Fibroblast of lung (primary cell): Measurements from ENCODE around the gene C1QTNF3. TPM values are rescaled to one million over a fixed set of nuclear protein-coding genes. Genes with fewer than 3 reads are reported as not detected.
"Not testable (repeated sequence)": the region's sequence is repeated elsewhere in the genome, so short reads cannot be mapped to it uniquely, and the experiment has no call there.

ENCODE experiments used
- DNase-seq, 2 donors: peaks; one replicate each; pipeline versions ENCODE4 v3.0.0 to v3.0.0-alpha.2; 2010; ENCODE audit warnings: low read depth in 2 of 2
- H2AFZ ChIP-seq: 2 replicates; pipeline ENCODE4 v1.5.1; 2012; ENCODE audit warnings: low read length, control low read depth, inconsistent platforms
- H3K27ac ChIP-seq: 2 replicates; pipeline ENCODE4 v1.5.1; 2011; ENCODE audit warnings: low read length, control low read depth; ENCODE audit not compliant: insufficient read depth
- H3K27me3 ChIP-seq: 2 replicates; pipeline ENCODE4 v1.5.1; 2011; ENCODE audit warnings: mild to moderate bottlenecking, low read length; ENCODE audit not compliant: control insufficient read depth, insufficient read depth
- H3K36me3 ChIP-seq: 2 replicates; pipeline ENCODE4 v1.5.1; 2011; ENCODE audit warnings: low read length; ENCODE audit not compliant: control insufficient read depth, insufficient read depth
- H3K4me1 ChIP-seq: 2 replicates; pipeline ENCODE4 v1.5.1; 2011; ENCODE audit warnings: low read length; ENCODE audit not compliant: control insufficient read depth, insufficient read depth; ENCODE audit errors: extremely low read depth
- H3K4me2 ChIP-seq: 2 replicates; pipeline ENCODE4 v1.5.1; 2011; ENCODE audit warnings: low read length, control low read depth; ENCODE audit not compliant: insufficient read depth; ENCODE audit errors: extremely low read depth
- H3K4me3 ChIP-seq, 4 experiments: fragments of 200-600 bp in 1 of 4; sonication (generic) in 1 of 4; replicated peaks in 1 of 4; 2 replicates each; pipeline ENCODE4 v1.5.1; 2011 to 2016; ENCODE audit warnings: low read length in 4 of 4, low read depth in 3 of 4, mild to moderate bottlenecking in 3 of 4, control low read depth in 2 of 4, inconsistent platforms in 1 of 4, mixed read lengths in 1 of 4; ENCODE audit not compliant: insufficient read depth in 1 of 4; ENCODE audit errors: control extremely low read depth in 1 of 4
- H3K79me2 ChIP-seq: 2 replicates; pipeline ENCODE4 v1.5.1; 2012; ENCODE audit warnings: mild to moderate bottlenecking, low read length, inconsistent platforms; ENCODE audit not compliant: control insufficient read depth, insufficient read depth
- H3K9ac ChIP-seq: 2 replicates; pipeline ENCODE4 v1.5.1; 2011; ENCODE audit warnings: mild to moderate bottlenecking, low read length, control low read depth; ENCODE audit not compliant: insufficient read depth
- H3K9me3 ChIP-seq: 2 replicates; pipeline ENCODE4 v1.5.1; 2012; ENCODE audit warnings: low read depth, low read length; ENCODE audit not compliant: control insufficient read depth, insufficient read depth
- H4K20me1 ChIP-seq: 2 replicates; pipeline ENCODE4 v1.5.1; 2011; ENCODE audit warnings: low read length; ENCODE audit not compliant: control insufficient read depth, insufficient read depth; ENCODE audit errors: extremely low read depth
- CTCF ChIP-seq, 2 donors: IDR thresholded peaks in 1 of 2; conservative IDR thresholded peaks in 1 of 2; 1 replicate in 1 of 2; 2 replicates in 1 of 2; pipeline ENCODE4 v1.5.1; 2011 to 2012; ENCODE audit warnings: low read length in 2 of 2, control low read depth in 1 of 2, inconsistent platforms in 1 of 2, low read depth in 1 of 2, mild to moderate bottlenecking in 1 of 2
- EZH2 ChIP-seq: IDR thresholded peaks from 2 replicates; pipeline ENCODE4 v1.5.1; 2012; ENCODE audit warnings: low read length, control low read depth, mild to moderate bottlenecking; ENCODE audit errors: missing control alignments
- polyA minus RNA-seq: library from RNA; depleted of rRNA, polyadenylated mRNA; stranded (reverse); fragments of >200 nt; gene quantifications from 2 replicates; pipeline ENCODE4 v1.2.3, GENCODE V29; 2011; ENCODE audit warnings: low replicate concordance
- polyA plus RNA-seq, 2 donors: library from polyadenylated mRNA; depleted of rRNA in 1 of 2; stranded (reverse) in 1 of 2; unstranded in 1 of 2; fragments of >200 nt; gene quantifications; 2 replicates each; pipeline ENCODE4 v1.2.1, GENCODE V29; 2011 to 2012; ENCODE audit warnings: missing spikeins in 1 of 2
- total RNA-seq: library from RNA; depleted of rRNA; stranded (reverse); fragments of >200 nt; gene quantifications from 2 replicates; pipeline ENCODE4 v1.2.1, GENCODE V29; 2014

The C1QTNF3 gene
- total RNA-seq (1.0 and 1.2 TPM in 2 replicates), polyA plus RNA-seq (0.42 and 0.68 TPM in 2 replicates), polyA minus RNA-seq (not detected in 2 replicates)
- 0.51 and 0.56 TPM in 2 replicates for polyA plus RNA-seq (2012)

- Histone ChIP-seq H3K9me3 (no peaks in the 10 kb centered on the region), H3K4me2 (no peak within 1 kb of the TSS), H3K27ac (no peak within 1 kb of the TSS), H3K4me1 (no peaks in the 10 kb centered on the region), H4K20me1 (no peaks in the 10 kb centered on the region), H3K27me3 (no peaks in the 10 kb centered on the region), H3K9ac (no peak within 1 kb of the TSS), H3K79me2 (no peaks in the 10 kb centered on the region), H3K4me3 (no peak within 1 kb of the TSS), H2AFZ (no peak within 1 kb of the TSS), H3K36me3 (no peaks in the 10 kb centered on the region)
- TF ChIP-seq CTCF (conservative IDR thresholded peaks at IDR 0.05 in 1 of 2, IDR thresholded peaks at IDR 0.05 in 1 of 2; ENCODE audit: low read depth in 1 of 2, low read length in 2 of 2): no peak
- no peak for TF ChIP-seq EZH2
- peak; percentile 43 to 58 for DNase-seq
Measured at GRCh38 chr5:34043099-34043876, at the start of gene C1QTNF3. Gene C1QTNF3 (minus strand): TSS chr5:34043213. CDS start chr5:34043125, 88 bp downstream.

GRCh38 chr5:34091039-34091438 lies 48.0 kb upstream of the C1QTNF3 start:
- not testable (repeated sequence) for H3K9me3 ChIP-seq, H4K20me1 ChIP-seq, H3K4me1 ChIP-seq, H3K9ac ChIP-seq, H3K79me2 ChIP-seq, H3K36me3 ChIP-seq, H2AFZ ChIP-seq, H3K4me3 ChIP-seq, H3K4me2 ChIP-seq, H3K27me3 ChIP-seq, DNase-seq, H3K27ac ChIP-seq

- H3K9me3 ChIP-seq, DNase-seq, H3K4me2 ChIP-seq, H3K36me3 ChIP-seq, H3K4me1 ChIP-seq, H2AFZ ChIP-seq, H3K27me3 ChIP-seq, H3K27ac ChIP-seq, H3K4me3 ChIP-seq, H4K20me1 ChIP-seq, H3K79me2 ChIP-seq, H3K9ac ChIP-seq: not testable (repeated sequence)
Measured at GRCh38 chr5:34089802-34090201, 46.8 kb upstream of the C1QTNF3 start.

GRCh38 chr5:34087728-34088127 lies 44.7 kb upstream of the C1QTNF3 start:
- not testable (repeated sequence) for H3K79me2 ChIP-seq, H3K4me1 ChIP-seq

GRCh38 chr5:34083898-34084297 lies 40.9 kb upstream of the C1QTNF3 start:
- H3K36me3 ChIP-seq, H3K9ac ChIP-seq, H3K27me3 ChIP-seq, H3K79me2 ChIP-seq, H4K20me1 ChIP-seq, H3K27ac ChIP-seq, DNase-seq, H3K4me1 ChIP-seq, H3K4me2 ChIP-seq, H3K4me3 ChIP-seq, H3K9me3 ChIP-seq, H2AFZ ChIP-seq: not testable (repeated sequence)

More at GRCh38 chr5:34087728-34088127, 44.7 kb upstream of the C1QTNF3 start:
- DNase-seq, H3K9me3 ChIP-seq, H4K20me1 ChIP-seq, H3K9ac ChIP-seq, H3K27me3 ChIP-seq, H3K36me3 ChIP-seq, H3K27ac ChIP-seq, H3K4me2 ChIP-seq, H3K4me3 ChIP-seq, H2AFZ ChIP-seq: not testable (repeated sequence)

- H3K9me3 ChIP-seq, H3K4me3 ChIP-seq, H3K9ac ChIP-seq, H3K4me1 ChIP-seq, H3K27me3 ChIP-seq, H3K4me2 ChIP-seq, DNase-seq, H3K36me3 ChIP-seq, H3K79me2 ChIP-seq, H2AFZ ChIP-seq, H4K20me1 ChIP-seq, H3K27ac ChIP-seq: not testable (repeated sequence)
Measured at GRCh38 chr5:34079505-34079904, 36.5 kb upstream of the C1QTNF3 start.
